Suprapubic skin (tissue), 4 donors: ENCODE results near the gene GLUD1. TPM values are rescaled to one million over a fixed set of nuclear protein-coding genes. Genes with fewer than 3 reads are reported as not detected.
"Not testable (repeated sequence)": the region's sequence is repeated elsewhere in the genome, so short reads cannot be mapped to it uniquely, and the experiment has no call there.

Experiments used
- DNase-seq, 2 donors: peaks; one replicate each; pipeline ENCODE4 v3.0.0-alpha.2; 2019; ENCODE audit warnings: low spot score in 2 of 2
- H3K27ac ChIP-seq: fragments of 200-600 bp; sonication (generic); one replicate; pipeline ENCODE4 v1.5.1; 2019
- H3K27me3 ChIP-seq: fragments of 200-600 bp; sonication (generic); one replicate; pipeline ENCODE4 v1.5.1; 2019
- H3K36me3 ChIP-seq: fragments of 200-600 bp; sonication (generic); one replicate; pipeline ENCODE4 v1.5.1; 2019
- H3K4me1 ChIP-seq: fragments of 200-600 bp; sonication (generic); one replicate; pipeline ENCODE4 v1.5.1; 2019
- H3K4me3 ChIP-seq: fragments of 200-600 bp; sonication (generic); one replicate; pipeline ENCODE4 v1.5.1; 2019; ENCODE audit warnings: mild to moderate bottlenecking
- H3K9me3 ChIP-seq: fragments of 200-600 bp; sonication (generic); one replicate; pipeline ENCODE4 v1.5.1; 2019
- CTCF ChIP-seq, 2 donors: fragments of 200-600 bp in 1 of 2; fragments of 450-650 bp in 1 of 2; sonication (generic) in 1 of 2; IDR thresholded peaks; one replicate each; pipeline ENCODE4 v1.5.1; 2016 to 2019; ENCODE audit warnings: antibody characterized with exemption in 2 of 2, mild to moderate bottlenecking in 1 of 2, moderate library complexity in 1 of 2
- EP300 ChIP-seq: sonication (generic); formaldehyde crosslinking; IDR thresholded peaks from one replicate; pipeline ENCODE4 v1.6.1; 2017; ENCODE audit warnings: antibody characterized with exemption
- POLR2A ChIP-seq, 2 donors: fragments of 450-650 bp; IDR thresholded peaks; one replicate each; pipeline ENCODE4 v1.6.1; 2017; ENCODE audit warnings: antibody characterized with exemption in 2 of 2, mild to moderate bottlenecking in 2 of 2, moderate library complexity in 2 of 2
- POLR2AphosphoS5 ChIP-seq, 3 donors: sonication (generic); formaldehyde crosslinking; IDR thresholded peaks; one replicate each; pipeline ENCODE4 v1.6.1; 2017; ENCODE audit warnings: antibody characterized with exemption in 3 of 3
- WGBS: methylation state at CpG from one replicate; pipeline ENCODE4 v1.1.5; 2018; 5-methylcytosine and 5-hydroxymethylcytosine counted together
- total RNA-seq, 4 donors: library from RNA; depleted of rRNA; stranded (reverse); fragments of >200 nt; gene quantifications; one replicate each; pipeline ENCODE4 v1.1.0, GENCODE V29; 2016

GLUD1 gene
- total RNA-seq, 4 donors from 2014 or later = 160 to 187 (median 174) TPM

GRCh38 chr10:87038286-87038717 is 56.3 kb downstream of the GLUD1 start:
- no peak for DNase-seq
- Histone ChIP-seq H3K27me3 (no peaks in the 10 kb centered on the region), H3K9me3 (no peaks in the 10 kb centered on the region), H3K4me1 (peaks cover 14% of the 10 kb centered on the region), H3K4me3 (no peak overlapping the region), H3K36me3 (no peaks in the 10 kb centered on the region), H3K27ac (peak overlapping the region; percentile 27)
- TF ChIP-seq POLR2AphosphoS5 (IDR thresholded peaks at IDR 0.05) = no peak
- TF ChIP-seq POLR2A (IDR thresholded peaks at IDR 0.05) = no peak
- TF ChIP-seq EP300 = no peak
- 78% methylated on average over 3 of the region's 3 CpGs for WGBS

GRCh38 chr10:87036623-87037022 is 58.0 kb downstream of the GLUD1 start:
- H3K27me3 ChIP-seq = no peaks in the 10 kb centered on the region
- TF ChIP-seq POLR2AphosphoS5 (IDR thresholded peaks at IDR 0.05) = no peak
- no peak for TF ChIP-seq CTCF (IDR thresholded peaks at IDR 0.05)
- no peak for TF ChIP-seq EP300
- no peak for TF ChIP-seq POLR2A (IDR thresholded peaks at IDR 0.05)
- no peak overlapping the region for H3K27ac ChIP-seq
- H3K4me1 ChIP-seq = peaks cover 14% of the 10 kb centered on the region
- WGBS = 81% methylated on average over 1 of the region's 1 CpG
- H3K36me3 ChIP-seq = no peaks in the 10 kb centered on the region
- no peaks in the 10 kb centered on the region for H3K9me3 ChIP-seq
- DNase-seq = no peak
- H3K4me3 ChIP-seq = no peak overlapping the region

GRCh38 chr10:87030912-87031635 is 63.6 kb downstream of the GLUD1 start:
- no peak for TF ChIP-seq EP300
- TF ChIP-seq CTCF (IDR thresholded peaks at IDR 0.05) = no peak
- TF ChIP-seq POLR2A (IDR thresholded peaks at IDR 0.05) = no peak
- no peak for TF ChIP-seq POLR2AphosphoS5 (IDR thresholded peaks at IDR 0.05)
- Histone ChIP-seq H3K27me3 (no peaks in the 10 kb centered on the region), H3K36me3 (no peaks in the 10 kb centered on the region), H3K9me3 (no peaks in the 10 kb centered on the region), H3K4me1 (no peaks in the 10 kb centered on the region), H3K27ac (no peak overlapping the region), H3K4me3 (no peak overlapping the region)
- DNase-seq = no peak
- WGBS = 97% methylated on average over 21 of the region's 28 CpGs

GRCh38 chr10:87030419-87030818 is 64.2 kb downstream of the GLUD1 start:
- not testable (repeated sequence) for H3K9me3 ChIP-seq, H3K27ac ChIP-seq, H3K4me1 ChIP-seq, H3K27me3 ChIP-seq, H3K36me3 ChIP-seq, DNase-seq, H3K4me3 ChIP-seq
- WGBS = 86% methylated on average over 1 of the region's 1 CpG

GRCh38 chr10:87026747-87027508 is 67.7 kb downstream of the GLUD1 start:
- not testable (repeated sequence) for H3K4me1 ChIP-seq, H3K9me3 ChIP-seq, H3K27ac ChIP-seq, H3K4me3 ChIP-seq, DNase-seq, H3K27me3 ChIP-seq, H3K36me3 ChIP-seq
- 90% methylated on average over 17 of the region's 17 CpGs for WGBS

GRCh38 chr10:87025285-87025958 is 69.2 kb downstream of the GLUD1 start:
- H3K4me1 ChIP-seq, H3K4me3 ChIP-seq, H3K36me3 ChIP-seq, H3K9me3 ChIP-seq, DNase-seq, H3K27me3 ChIP-seq, H3K27ac ChIP-seq: not testable (repeated sequence)
- 62% methylated on average over 5 of the region's 5 CpGs for WGBS

GRCh38 chr10:87020056-87020455 is 74.6 kb downstream of the GLUD1 start, which contains the start of gene FAM25A:
Gene FAM25A, plus strand, starts transcription at chr10:87020294. Its CDS starts 31 bp downstream, at chr10:87020325.
- 86% methylated on average over 6 of the region's 9 CpGs for WGBS
- not testable (repeated sequence) for DNase-seq, H3K4me1 ChIP-seq, H3K27me3 ChIP-seq, H3K9me3 ChIP-seq, H3K4me3 ChIP-seq, H3K36me3 ChIP-seq
- peak within 1 kb of the TSS; percentile 56 for H3K27ac ChIP-seq

GRCh38 chr10:87019504-87019903 is 75.1 kb downstream of the GLUD1 start:
- 80% methylated on average over 1 of the region's 1 CpG for WGBS
- not testable (repeated sequence) for H3K36me3 ChIP-seq, H3K27me3 ChIP-seq, DNase-seq, H3K9me3 ChIP-seq, H3K4me1 ChIP-seq, H3K4me3 ChIP-seq
- peak overlapping the region; percentile 56 for H3K27ac ChIP-seq

GRCh38 chr10:87019066-87019465 is 75.6 kb downstream of the GLUD1 start:
- H3K4me3 ChIP-seq, H3K9me3 ChIP-seq, DNase-seq, H3K36me3 ChIP-seq, H3K27ac ChIP-seq, H3K27me3 ChIP-seq, H3K4me1 ChIP-seq: not testable (repeated sequence)
- 100% methylated on average over 2 of the region's 6 CpGs for WGBS

- not testable (repeated sequence) for DNase-seq, H3K4me1 ChIP-seq, H3K36me3 ChIP-seq, H3K4me3 ChIP-seq, H3K27ac ChIP-seq, H3K9me3 ChIP-seq, H3K27me3 ChIP-seq
- 65% methylated on average over 6 of the region's 6 CpGs for WGBS
Observed at GRCh38 chr10:87018127-87018526, 76.5 kb downstream of the GLUD1 start.
